ENCODE measurements around the gene PLCL2.

The PLCL2 gene

GRCh38 chr3:16866571-16866970, 18.2 kb upstream of the PLCL2 start:
- DNase-seq (ENCODE audit: low spot score) = no peak

GRCh38 chr3:16868513-16868912, 16.2 kb upstream of the PLCL2 start:
- no peak for DNase-seq (ENCODE audit: low spot score)

GRCh38 chr3:16869261-16870005, 15.3 kb upstream of the PLCL2 start:
- no peak for DNase-seq (ENCODE audit: low spot score)

- no peak for DNase-seq (ENCODE audit: low spot score)
These were observed 12.6 kb upstream of the PLCL2 start for GRCh38 chr3:16871915-16872842.

GRCh38 chr3:16873872-16874271, 10.9 kb upstream of the PLCL2 start:
- no peak for DNase-seq (ENCODE audit: low spot score)

GRCh38 chr3:16875876-16876550, 8.7 kb upstream of the PLCL2 start:
- no peak for DNase-seq (ENCODE audit: low spot score)

- DNase-seq (ENCODE audit: low spot score) = no peak
These were observed 7.2 kb upstream of the PLCL2 start for GRCh38 chr3:16877505-16877904.

GRCh38 chr3:16877911-16878310, 6.8 kb upstream of the PLCL2 start:
- no peak for DNase-seq (ENCODE audit: low spot score)

GRCh38 chr3:16881896-16882630, 2.7 kb upstream of the PLCL2 start:
- DNase-seq (ENCODE audit: low spot score) = no peak

- no peak for DNase-seq (ENCODE audit: low spot score)
These were observed 1.6 kb upstream of the PLCL2 start for GRCh38 chr3:16883057-16883722.

- DNase-seq (ENCODE audit: low spot score) = no peak
These were observed 1.1 kb upstream of the PLCL2 start for GRCh38 chr3:16883723-16884083.

GRCh38 chr3:16884084-16884747, 539 bp upstream of the PLCL2 start:
- DNase-seq (ENCODE audit: low spot score) = peak; percentile 32

GRCh38 chr3:16885593-16886302, 993 bp downstream of the PLCL2 start:
- DNase-seq (ENCODE audit: low spot score) = peak; percentile 16

- peak; percentile 61 for DNase-seq (ENCODE audit: low spot score)
These were observed 1.5 kb downstream of the PLCL2 start for GRCh38 chr3:16886303-16886683.

GRCh38 chr3:16887130-16887529, 2.4 kb downstream of the PLCL2 start:
- no peak for DNase-seq (ENCODE audit: low spot score)

- DNase-seq (ENCODE audit: low spot score) = no peak
These were observed 3.6 kb downstream of the PLCL2 start for GRCh38 chr3:16888356-16888755.

GRCh38 chr3:16888785-16889607, 4.2 kb downstream of the PLCL2 start:
- no peak for DNase-seq (ENCODE audit: low spot score)

- DNase-seq (ENCODE audit: low spot score) = no peak
These were observed 6.0 kb downstream of the PLCL2 start for GRCh38 chr3:16890597-16891333.

Measured in hematopoietic multipotent progenitor cell treated with erythropoietin and hydrocortisone succinate and interleukin-3 and kit ligand, for 15 days (in vitro differentiated cells).